ENCODE data around the gene PRDM12.

PRDM12 gene

GRCh38 chr9:130712564-130713285 is 48.3 kb downstream of the PRDM12 start:
- H3K27ac ChIP-seq (ENCODE audit: low read depth, low read length): peak overlapping the region; percentile 92
- peak overlapping the region; percentile 88 for H3K9ac ChIP-seq (ENCODE audit: low read length)
- no peaks in the 10 kb centered on the region for H3K36me3 ChIP-seq (ENCODE audit: control insufficient read depth, insufficient read depth, low read length)
- H3K27me3 ChIP-seq (ENCODE audit: control insufficient read depth, insufficient read depth, low read length): no peaks in the 10 kb centered on the region
- peaks cover 6% of the 10 kb centered on the region for H3K4me1 ChIP-seq (ENCODE audit: control insufficient read depth, insufficient read depth, low read length)
- H3K4me3 ChIP-seq (ENCODE audit: low read length): peak overlapping the region; percentile 83

- H3K4me3 ChIP-seq (ENCODE audit: low read length): peak overlapping the region; percentile 83
- H3K4me1 ChIP-seq (ENCODE audit: control insufficient read depth, insufficient read depth, low read length): peaks cover 6% of the 10 kb centered on the region
Measured at GRCh38 chr9:130713286-130713960, 49.0 kb downstream of the PRDM12 start.

GRCh38 chr9:130714586-130715110 is 50.3 kb downstream of the PRDM12 start:
- H3K4me1 ChIP-seq (ENCODE audit: control insufficient read depth, insufficient read depth, low read length): peaks cover 6% of the 10 kb centered on the region
- no peaks in the 10 kb centered on the region for H3K27me3 ChIP-seq (ENCODE audit: control insufficient read depth, insufficient read depth, low read length)
- peak overlapping the region; percentile 41 for H3K27ac ChIP-seq (ENCODE audit: low read depth, low read length)
- peak overlapping the region; percentile 83 for H3K4me3 ChIP-seq (ENCODE audit: low read length)
- no peak overlapping the region for H3K9ac ChIP-seq (ENCODE audit: low read length)
- no peaks in the 10 kb centered on the region for H3K36me3 ChIP-seq (ENCODE audit: control insufficient read depth, insufficient read depth, low read length)

More at GRCh38 chr9:130713286-130713960, 49.0 kb downstream of the PRDM12 start:
- H3K36me3 ChIP-seq (ENCODE audit: control insufficient read depth, insufficient read depth, low read length): no peaks in the 10 kb centered on the region
- H3K9ac ChIP-seq (ENCODE audit: low read length): peak overlapping the region; percentile 88
- peak overlapping the region; percentile 92 for H3K27ac ChIP-seq (ENCODE audit: low read depth, low read length)
- H3K27me3 ChIP-seq (ENCODE audit: control insufficient read depth, insufficient read depth, low read length): no peaks in the 10 kb centered on the region

GRCh38 chr9:130715270-130715669 is 50.9 kb downstream of the PRDM12 start:
- no peak overlapping the region for H3K9ac ChIP-seq (ENCODE audit: low read length)
- H3K4me3 ChIP-seq (ENCODE audit: low read length): peak overlapping the region; percentile 83
- no peaks in the 10 kb centered on the region for H3K27me3 ChIP-seq (ENCODE audit: control insufficient read depth, insufficient read depth, low read length)
- H3K27ac ChIP-seq (ENCODE audit: low read depth, low read length): no peak overlapping the region
- peaks cover 6% of the 10 kb centered on the region for H3K4me1 ChIP-seq (ENCODE audit: control insufficient read depth, insufficient read depth, low read length)
- no peaks in the 10 kb centered on the region for H3K36me3 ChIP-seq (ENCODE audit: control insufficient read depth, insufficient read depth, low read length)

GRCh38 chr9:130718562-130718961 is 54.2 kb downstream of the PRDM12 start:
- Histone ChIP-seq H3K27me3 (ENCODE audit: control insufficient read depth, insufficient read depth, low read length) (no peaks in the 10 kb centered on the region), H3K9ac (ENCODE audit: low read length) (no peak overlapping the region), H3K36me3 (ENCODE audit: control insufficient read depth, insufficient read depth, low read length) (no peaks in the 10 kb centered on the region), H3K4me3 (ENCODE audit: low read length) (no peak overlapping the region), H3K4me1 (ENCODE audit: control insufficient read depth, insufficient read depth, low read length) (peaks cover 6% of the 10 kb centered on the region), H3K27ac (ENCODE audit: low read depth, low read length) (no peak overlapping the region)

GRCh38 chr9:130720762-130721161 is 56.4 kb downstream of the PRDM12 start:
- Histone ChIP-seq H3K27me3 (ENCODE audit: control insufficient read depth, insufficient read depth, low read length) (no peaks in the 10 kb centered on the region), H3K4me3 (ENCODE audit: low read length) (no peak overlapping the region), H3K9ac (ENCODE audit: low read length) (no peak overlapping the region), H3K4me1 (ENCODE audit: control insufficient read depth, insufficient read depth, low read length) (no peaks in the 10 kb centered on the region), H3K36me3 (ENCODE audit: control insufficient read depth, insufficient read depth, low read length) (no peaks in the 10 kb centered on the region), H3K27ac (ENCODE audit: low read depth, low read length) (no peak overlapping the region)

GRCh38 chr9:130728721-130729120 is 64.3 kb downstream of the PRDM12 start:
- Histone ChIP-seq H3K36me3 (ENCODE audit: control insufficient read depth, insufficient read depth, low read length) (no peaks in the 10 kb centered on the region), H3K27me3 (ENCODE audit: control insufficient read depth, insufficient read depth, low read length) (no peaks in the 10 kb centered on the region), H3K27ac (ENCODE audit: low read depth, low read length) (no peak overlapping the region), H3K4me3 (ENCODE audit: low read length) (no peak overlapping the region), H3K9ac (ENCODE audit: low read length) (no peak overlapping the region), H3K4me1 (ENCODE audit: control insufficient read depth, insufficient read depth, low read length) (peaks cover 10% of the 10 kb centered on the region)

GRCh38 chr9:130729145-130729544 is 64.8 kb downstream of the PRDM12 start:
- Histone ChIP-seq H3K4me1 (ENCODE audit: control insufficient read depth, insufficient read depth, low read length) (peaks cover 10% of the 10 kb centered on the region), H3K36me3 (ENCODE audit: control insufficient read depth, insufficient read depth, low read length) (no peaks in the 10 kb centered on the region), H3K9ac (ENCODE audit: low read length) (no peak overlapping the region), H3K4me3 (ENCODE audit: low read length) (no peak overlapping the region), H3K27ac (ENCODE audit: low read depth, low read length) (no peak overlapping the region), H3K27me3 (ENCODE audit: control insufficient read depth, insufficient read depth, low read length) (no peaks in the 10 kb centered on the region)

GRCh38 chr9:130731355-130731754 is 67.0 kb downstream of the PRDM12 start:
- H3K4me3 ChIP-seq (ENCODE audit: low read length): no peak overlapping the region
- no peak overlapping the region for H3K9ac ChIP-seq (ENCODE audit: low read length)
- no peaks in the 10 kb centered on the region for H3K36me3 ChIP-seq (ENCODE audit: control insufficient read depth, insufficient read depth, low read length)
- peaks cover 10% of the 10 kb centered on the region for H3K4me1 ChIP-seq (ENCODE audit: control insufficient read depth, insufficient read depth, low read length)
- H3K27me3 ChIP-seq (ENCODE audit: control insufficient read depth, insufficient read depth, low read length): no peaks in the 10 kb centered on the region
- no peak overlapping the region for H3K27ac ChIP-seq (ENCODE audit: low read depth, low read length)

GRCh38 chr9:130732136-130732535 is 67.7 kb downstream of the PRDM12 start:
- Histone ChIP-seq H3K27ac (ENCODE audit: low read depth, low read length) (no peak overlapping the region), H3K36me3 (ENCODE audit: control insufficient read depth, insufficient read depth, low read length) (no peaks in the 10 kb centered on the region), H3K4me1 (ENCODE audit: control insufficient read depth, insufficient read depth, low read length) (peaks cover 10% of the 10 kb centered on the region), H3K27me3 (ENCODE audit: control insufficient read depth, insufficient read depth, low read length) (no peaks in the 10 kb centered on the region), H3K4me3 (ENCODE audit: low read length) (no peak overlapping the region), H3K9ac (ENCODE audit: low read length) (no peak overlapping the region)
